HG03175 (cell line): ENCODE data around the gene PLEKHJ1.

Experiments
- ATAC-seq: cut with Tn5 transposase; IDR thresholded peaks from one replicate; pipeline ENCODE4 v1.9.1; 2021; ENCODE audit warnings: mild to moderate bottlenecking, moderate library complexity; ENCODE audit not compliant: unreplicated experiment

The PLEKHJ1 gene

GRCh38 chr19:2237051-2237868 lies 1.1 kb upstream of the PLEKHJ1 start:
- no peak for ATAC-seq

- ATAC-seq = no peak
Measured at GRCh38 chr19:2236064-2236313, 140 bp downstream of the PLEKHJ1 start.

GRCh38 chr19:2235381-2236063 lies 607 bp downstream of the PLEKHJ1 start:
- peak; percentile 4 for ATAC-seq

- ATAC-seq = no peak
Measured at GRCh38 chr19:2234996-2235380, 1.1 kb downstream of the PLEKHJ1 start.

GRCh38 chr19:2233601-2234280 lies 2.4 kb downstream of the PLEKHJ1 start:
- ATAC-seq = no peak

- ATAC-seq = no peak
Measured at GRCh38 chr19:2232286-2233151, 3.6 kb downstream of the PLEKHJ1 start.

GRCh38 chr19:2231621-2232221 lies 4.4 kb downstream of the PLEKHJ1 start:
- no peak for ATAC-seq

GRCh38 chr19:2230807-2231533 lies 5.2 kb downstream of the PLEKHJ1 start:
- ATAC-seq = no peak

- ATAC-seq = no peak
Measured at GRCh38 chr19:2230033-2230531, 6.0 kb downstream of the PLEKHJ1 start.

- ATAC-seq = no peak
Measured at GRCh38 chr19:2229103-2230032, 6.8 kb downstream of the PLEKHJ1 start.

GRCh38 chr19:2228157-2229030 lies 7.7 kb downstream of the PLEKHJ1 start:
- ATAC-seq = no peak

GRCh38 chr19:2227415-2228156 lies 8.5 kb downstream of the PLEKHJ1 start:
- no peak for ATAC-seq

- no peak for ATAC-seq
Measured at GRCh38 chr19:2226840-2227360, 9.2 kb downstream of the PLEKHJ1 start.

- ATAC-seq = no peak
Measured at GRCh38 chr19:2226051-2226839, 9.9 kb downstream of the PLEKHJ1 start.

GRCh38 chr19:2225415-2226050 lies 10.6 kb downstream of the PLEKHJ1 start:
- no peak for ATAC-seq
